ENCODE measurements around the gene MPC1. TPM values are rescaled to one million over a fixed set of nuclear protein-coding genes. Genes with fewer than 3 reads are reported as not detected.
"Not testable (repeated sequence)": the region's sequence is repeated elsewhere in the genome, so short reads cannot be mapped to it uniquely, and the experiment has no call there.

The MPC1 gene
- polyA plus RNA-seq, 5 donors, result 38.7 to 49.8 (median 44.0) TPM

DNA sequence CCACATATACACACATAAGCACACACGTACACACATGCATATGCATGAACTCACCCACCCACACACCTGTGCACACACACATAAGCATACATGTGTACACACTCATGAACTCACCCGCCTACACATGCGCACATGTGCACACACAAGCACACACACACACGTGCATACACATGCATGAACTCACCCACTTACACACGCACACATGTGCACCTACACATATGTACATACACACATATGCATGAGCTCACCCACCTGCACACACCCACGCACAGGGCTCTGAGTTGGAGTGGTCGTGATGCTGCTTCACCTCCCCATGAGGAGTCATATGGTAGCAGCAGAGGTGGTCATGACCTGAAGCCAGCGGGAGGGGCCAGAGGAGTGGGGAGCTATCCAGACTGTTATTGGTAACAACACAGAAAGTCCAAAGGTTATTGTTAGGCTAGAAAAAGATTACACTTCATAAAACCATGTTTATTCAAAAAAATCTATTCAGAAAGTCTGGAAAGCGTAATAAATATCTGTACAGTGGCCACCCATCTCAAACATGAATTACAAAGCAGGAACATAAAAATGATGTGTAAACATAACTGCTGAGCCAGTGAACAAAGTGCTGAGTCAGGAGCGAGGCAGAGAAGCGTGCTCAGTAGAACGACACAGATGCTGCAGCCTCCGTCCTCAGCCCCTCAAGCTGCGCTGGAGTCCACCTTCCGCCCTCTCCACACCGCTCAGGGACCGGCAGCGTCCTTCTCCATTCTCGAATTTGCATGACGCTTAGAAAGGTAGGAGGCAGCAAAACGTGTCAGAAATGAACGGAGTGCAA, 26.4 kb upstream of the MPC1 start:
- DNase-seq, result no peak

DNA sequence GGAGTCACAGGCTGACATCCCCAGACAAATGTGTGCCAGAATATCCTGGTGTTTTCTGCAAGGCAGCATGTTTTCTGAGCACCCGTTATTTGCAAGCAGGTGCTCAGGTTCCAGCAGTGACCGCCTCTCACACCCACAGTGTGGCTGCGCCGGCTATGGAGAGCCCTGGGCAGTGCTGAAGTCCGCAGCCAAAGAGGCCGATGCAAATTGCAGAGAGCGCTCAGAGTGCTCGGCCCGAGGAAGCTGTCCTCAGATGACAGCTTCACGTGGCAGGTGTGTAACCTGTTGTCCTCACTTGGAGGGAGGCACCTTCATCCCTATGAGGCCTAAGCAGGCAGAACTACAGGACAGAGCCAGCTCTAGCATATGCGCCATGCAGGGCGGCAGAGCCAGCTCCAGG, 23.5 kb upstream of the MPC1 start:
- no peak for DNase-seq

GRCh38 chr6:166405386-166405785, 22.6 kb upstream of the MPC1 start:
- no peak for DNase-seq

GRCh38 chr6:166402582-166403277, 20.0 kb upstream of the MPC1 start:
- no peak for DNase-seq

- DNase-seq, result peak in 1 of 2 donors; percentile 57
Measured at GRCh38 chr6:166400649-166401250, 18.0 kb upstream of the MPC1 start.

DNA sequence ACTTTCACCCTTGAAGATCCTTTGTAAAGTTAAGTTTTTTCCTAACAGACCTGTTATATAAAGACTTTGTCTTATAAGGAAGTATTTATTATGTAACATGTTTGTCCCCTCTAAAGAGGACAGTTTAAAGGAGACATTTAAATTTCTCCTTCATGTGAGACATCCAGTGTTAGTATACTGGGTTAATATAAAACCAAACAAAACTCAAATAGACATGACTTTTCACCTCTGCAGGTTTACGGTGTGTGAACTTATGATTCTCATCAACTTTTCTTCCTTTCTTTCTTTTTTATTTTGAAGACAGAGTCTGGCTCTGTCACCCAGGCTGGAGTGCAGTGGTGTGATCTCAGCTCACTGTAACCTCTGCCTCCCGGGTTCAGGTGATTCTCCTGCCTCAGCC, 17.4 kb upstream of the MPC1 start:
- DNase-seq, result no peak

GRCh38 chr6:166398348-166398747, 15.6 kb upstream of the MPC1 start:
- DNase-seq, result no peak

DNA sequence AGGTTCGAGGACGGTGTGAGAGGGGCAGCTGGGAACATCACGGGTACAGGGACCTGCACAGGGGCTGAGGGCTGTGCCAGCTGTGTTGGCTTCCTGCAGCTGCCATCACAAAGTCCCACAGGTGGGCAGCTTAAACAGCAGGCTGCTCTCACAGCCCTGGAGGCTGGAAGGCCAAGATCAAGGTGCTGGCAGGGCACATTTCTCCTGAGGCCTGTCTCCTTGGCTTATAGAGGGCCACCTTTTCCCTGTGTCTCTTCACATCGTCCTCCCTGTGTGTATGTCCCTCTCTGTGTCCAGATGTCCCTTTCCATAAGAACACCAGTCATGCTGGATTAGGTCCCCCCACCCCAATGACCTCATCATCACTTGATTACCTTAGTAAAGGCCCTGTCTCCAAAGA, 15.1 kb upstream of the MPC1 start:
- no peak for DNase-seq

- DNase-seq, result no peak
Measured at GRCh38 chr6:166395778-166396177, 13.0 kb upstream of the MPC1 start.

DNA sequence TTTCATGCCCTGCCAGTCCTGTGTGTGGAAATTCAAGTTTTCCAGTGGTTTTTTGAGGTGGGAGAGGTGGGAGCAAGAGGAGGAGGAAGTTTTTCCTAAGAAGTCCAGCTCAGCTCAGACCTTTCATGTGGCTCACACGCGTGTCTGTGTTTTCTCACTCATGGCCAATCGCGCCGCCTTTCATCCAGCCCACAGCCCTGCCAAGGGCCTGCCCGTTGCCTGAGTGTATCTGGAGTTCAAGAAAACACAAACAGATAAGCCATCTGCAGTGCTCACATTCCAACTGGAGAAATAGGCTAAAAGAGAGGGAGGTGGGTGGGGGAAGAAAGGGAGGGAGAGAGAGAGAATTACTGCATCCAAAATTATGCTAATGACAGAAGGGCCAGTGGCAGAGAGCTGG, 12.6 kb upstream of the MPC1 start:
- DNase-seq, result no peak

GRCh38 chr6:166394036-166394892, 11.5 kb upstream of the MPC1 start:
- no peak for DNase-seq

DNA sequence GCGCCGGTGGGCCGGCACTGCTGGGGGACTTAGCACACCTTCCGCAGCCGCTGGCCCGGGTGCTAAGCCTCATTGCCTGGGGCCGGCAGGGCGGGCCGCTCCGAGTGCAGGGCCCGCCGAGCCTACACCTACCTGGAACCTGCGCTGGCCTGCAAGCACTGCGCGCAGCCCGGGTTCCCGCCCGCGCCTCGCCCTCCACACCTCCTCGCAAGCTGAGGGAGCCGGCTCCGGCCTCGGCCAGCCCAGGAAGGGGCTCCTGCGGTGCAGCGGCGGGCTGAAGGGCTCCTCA, 10.7 kb upstream of the MPC1 start:
- no peak for DNase-seq

- not testable (repeated sequence) for DNase-seq
Measured at GRCh38 chr6:166392755-166393534, 10.2 kb upstream of the MPC1 start.

DNA sequence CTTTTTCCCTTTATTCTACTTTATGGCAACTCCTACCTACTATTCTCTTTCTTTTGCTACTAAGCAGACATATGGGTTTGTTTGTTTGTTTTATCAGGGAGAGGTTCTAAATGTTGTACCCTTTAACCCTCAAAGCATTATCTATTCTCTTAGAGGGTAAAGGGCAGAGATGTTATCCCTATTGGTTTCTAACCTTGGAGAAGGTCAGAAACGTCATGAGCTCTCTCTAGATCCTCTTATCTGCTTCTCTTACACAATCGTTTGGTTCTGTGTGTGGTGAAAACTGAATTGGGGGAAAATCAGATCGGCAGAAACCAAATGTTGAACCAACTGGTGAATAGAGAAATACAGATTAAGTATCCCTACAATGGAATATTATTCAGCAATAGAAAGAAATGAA, 6.4 kb upstream of the MPC1 start:
- DNase-seq, result no peak

- DNase-seq, result no peak
Measured at GRCh38 chr6:166388290-166389004, 5.7 kb upstream of the MPC1 start.

GRCh38 chr6:166387642-166388289, 5.0 kb upstream of the MPC1 start:
- no peak for DNase-seq

DNA sequence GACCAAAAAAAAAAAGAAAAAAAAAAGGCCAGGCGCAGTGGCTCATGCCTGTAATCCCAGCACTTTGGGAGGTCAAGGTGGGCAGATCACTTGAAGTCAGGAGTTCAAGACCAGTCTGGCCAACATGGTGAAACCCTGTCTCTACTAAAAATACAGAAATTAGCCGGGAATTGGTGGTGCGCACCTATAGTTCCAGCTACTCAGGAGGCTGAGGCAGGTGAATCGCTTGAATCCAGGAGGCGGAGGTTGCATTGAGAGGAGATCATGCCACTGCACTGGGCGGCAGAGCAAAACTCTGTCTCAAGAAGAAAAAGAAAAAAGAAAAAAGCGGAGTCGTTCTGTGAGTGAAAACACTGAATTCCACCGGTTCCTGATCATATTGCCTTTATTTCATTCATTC, 4.4 kb upstream of the MPC1 start:
- DNase-seq, result not testable (repeated sequence)

DNA sequence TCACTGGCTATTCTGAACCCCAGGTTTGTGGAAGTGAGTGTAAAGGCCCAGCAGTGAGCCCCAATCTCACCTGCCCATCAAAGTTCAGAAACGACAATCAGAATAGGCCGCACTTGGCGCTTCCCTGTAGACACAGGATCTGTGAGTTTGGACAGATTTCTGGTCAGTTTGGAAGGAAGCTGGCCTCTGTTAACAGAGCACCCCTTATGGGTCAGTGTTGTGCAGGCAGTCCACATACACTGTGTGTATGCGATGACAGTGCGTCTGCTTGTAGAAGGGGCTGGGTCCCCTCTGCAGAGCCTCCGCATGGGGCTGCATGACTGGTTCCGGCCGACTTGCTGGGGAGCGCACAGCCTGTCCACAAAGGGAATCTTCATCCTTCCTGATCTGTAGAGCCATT, 3.4 kb upstream of the MPC1 start:
- DNase-seq, result no peak

DNA sequence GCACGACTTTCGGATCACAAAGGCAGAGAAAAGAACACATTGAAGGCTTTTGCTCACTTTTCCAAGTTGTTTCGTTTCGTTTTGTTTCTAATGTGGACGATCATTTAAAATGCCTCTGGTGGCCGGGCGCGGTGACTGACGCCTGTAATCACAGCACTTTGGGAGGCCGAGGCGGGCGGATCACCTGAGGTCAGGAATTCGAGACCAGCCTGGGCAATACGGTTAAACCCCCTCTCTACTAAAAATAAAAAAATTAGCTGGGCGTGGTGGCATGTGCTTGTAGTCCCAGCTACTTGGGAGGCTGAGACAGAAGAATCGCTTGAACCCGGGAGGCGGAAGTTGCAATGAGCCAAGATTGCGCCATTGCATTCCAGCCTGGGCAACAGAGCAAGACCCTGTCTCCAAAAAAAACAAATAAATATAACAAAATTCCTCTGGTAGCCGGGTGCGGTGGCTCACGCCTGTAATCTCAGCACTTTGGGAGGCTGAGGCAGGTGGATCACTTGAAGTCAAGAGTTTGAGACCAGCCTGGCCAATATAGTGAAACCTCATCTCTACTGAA, 1.1 kb upstream of the MPC1 start:
- not testable (repeated sequence) for DNase-seq

GRCh38 chr6:166382500-166382932, 224 bp downstream of the MPC1 start:
- DNase-seq, result no peak
